DOHH2 (cell line): ENCODE results near the gene PLS3.

ENCODE experiments used
- H3F3A ChIP-seq: fragments of 200-600 bp; sonication (generic), shearing (Covaris generic); 2 replicates; pipeline ENCODE4 v1.6.0; 2016; ENCODE audit warnings: antibody characterized with exemption, mild to moderate bottlenecking; ENCODE audit not compliant: control insufficient read depth, insufficient read depth
- H3K27ac ChIP-seq: fragments of 200-600 bp; sonication (generic); 2 replicates; pipeline ENCODE4 v1.5.1; 2014; ENCODE audit warnings: low read depth, mild to moderate bottlenecking, low read length, moderate library complexity
- H3K27me3 ChIP-seq: fragments of 200-600 bp; sonication (generic); 2 replicates; pipeline ENCODE4 v1.6.1; 2014; ENCODE audit warnings: mild to moderate bottlenecking, low read length, mixed read lengths; ENCODE audit not compliant: control insufficient read depth
- H3K36me3 ChIP-seq: fragments of 200-600 bp; sonication (generic); 2 replicates; pipeline ENCODE4 v1.6.1; 2014; ENCODE audit warnings: mild to moderate bottlenecking, low read length, moderate library complexity, mixed read lengths; ENCODE audit not compliant: control insufficient read depth
- H3K4me1 ChIP-seq: fragments of 200-600 bp; sonication (generic); 2 replicates; pipeline ENCODE4 v1.6.1; 2014; ENCODE audit warnings: mild to moderate bottlenecking, low read length, mixed read lengths; ENCODE audit not compliant: control insufficient read depth
- H3K4me2 ChIP-seq: fragments of 200-600 bp; sonication (generic); 2 replicates; pipeline ENCODE4 v1.6.0; 2014; ENCODE audit warnings: mild to moderate bottlenecking, low read length, moderate library complexity
- H3K4me3 ChIP-seq: fragments of 200-600 bp; sonication (generic); 2 replicates; pipeline ENCODE4 v1.5.1; 2014; ENCODE audit warnings: mild to moderate bottlenecking, low read length, mixed read lengths
- H3K79me2 ChIP-seq: fragments of 200-600 bp; sonication (generic); 2 replicates; pipeline ENCODE4 v1.6.1; 2014; ENCODE audit warnings: mild to moderate bottlenecking, low read length, mixed read lengths; ENCODE audit not compliant: control insufficient read depth
- H3K9me2 ChIP-seq: fragments of 200-600 bp; sonication (generic); replicated peaks from 2 replicates; pipeline ENCODE4 v1.6.1; 2014; ENCODE audit warnings: mild to moderate bottlenecking, low read length, mixed read lengths; ENCODE audit not compliant: control insufficient read depth
- H3K9me3 ChIP-seq: fragments of 200-600 bp; sonication (generic); 2 replicates; pipeline ENCODE4 v1.6.1; 2014; ENCODE audit warnings: antibody characterized with exemption, low read length, mixed read lengths; ENCODE audit not compliant: control insufficient read depth, insufficient read depth
- H4K20me1 ChIP-seq: fragments of 200-600 bp; sonication (generic); 2 replicates; pipeline ENCODE4 v1.6.0; 2014; ENCODE audit warnings: low read depth, mild to moderate bottlenecking, antibody characterized with exemption, low read length, moderate library complexity; ENCODE audit not compliant: control insufficient read depth, insufficient read depth
- CTCF ChIP-seq: fragments of 200-600 bp; sonication (generic); IDR thresholded peaks from one replicate; pipeline ENCODE4 v1.5.1; 2014; ENCODE audit warnings: antibody characterized with exemption, mild to moderate bottlenecking, low read depth, low read length; ENCODE audit not compliant: poor library complexity, severe bottlenecking
- EZH2phosphoT487 ChIP-seq: fragments of 200-600 bp; sonication (generic); IDR thresholded peaks from 2 replicates; pipeline ENCODE4 v1.6.1; 2017; ENCODE audit warnings: borderline replicate concordance, mild to moderate bottlenecking, antibody characterized with exemption, low read length, moderate library complexity, mixed read lengths

The PLS3 gene

GRCh38 chrX:115522952-115523351, 38.0 kb upstream of the PLS3 start:
- H3K27ac ChIP-seq = no peak overlapping the region
- H3K9me2 ChIP-seq = no peaks in the 10 kb centered on the region
- H3K36me3 ChIP-seq = no peaks in the 10 kb centered on the region
- no peaks in the 10 kb centered on the region for H3K79me2 ChIP-seq
- no peaks in the 10 kb centered on the region for H3K27me3 ChIP-seq
- no peak for TF ChIP-seq EZH2phosphoT487
- no peak for TF ChIP-seq CTCF
- no peaks in the 10 kb centered on the region for H3K9me3 ChIP-seq
- H3K4me1 ChIP-seq = no peaks in the 10 kb centered on the region
- H3F3A ChIP-seq = no peaks in the 10 kb centered on the region
- no peak overlapping the region for H3K4me3 ChIP-seq
- H3K4me2 ChIP-seq = no peak overlapping the region
- no peaks in the 10 kb centered on the region for H4K20me1 ChIP-seq

- Histone ChIP-seq H3K27me3 (no peaks in the 10 kb centered on the region), H3K79me2 (no peaks in the 10 kb centered on the region), H3F3A (no peaks in the 10 kb centered on the region), H3K36me3 (no peaks in the 10 kb centered on the region), H3K4me1 (no peaks in the 10 kb centered on the region), H3K9me2 (no peaks in the 10 kb centered on the region), H4K20me1 (no peaks in the 10 kb centered on the region), H3K4me2 (no peak overlapping the region), H3K27ac (no peak overlapping the region), H3K4me3 (no peak overlapping the region), H3K9me3 (no peaks in the 10 kb centered on the region)
- no peak for TF ChIP-seq CTCF
- no peak for TF ChIP-seq EZH2phosphoT487
Observed at GRCh38 chrX:115525486-115525885, 35.5 kb upstream of the PLS3 start.

- TF ChIP-seq EZH2phosphoT487 (no peak), CTCF (no peak)
- no peaks in the 10 kb centered on the region for H3K36me3 ChIP-seq
- no peak overlapping the region for H3K4me3 ChIP-seq
- no peaks in the 10 kb centered on the region for H3K4me1 ChIP-seq
- no peaks in the 10 kb centered on the region for H3K79me2 ChIP-seq
- no peak overlapping the region for H3K27ac ChIP-seq
- no peaks in the 10 kb centered on the region for H3K9me3 ChIP-seq
- H3K27me3 ChIP-seq = no peaks in the 10 kb centered on the region
- H4K20me1 ChIP-seq = no peaks in the 10 kb centered on the region
- H3K9me2 ChIP-seq = no peaks in the 10 kb centered on the region
- no peaks in the 10 kb centered on the region for H3F3A ChIP-seq
- no peak overlapping the region for H3K4me2 ChIP-seq
Observed at GRCh38 chrX:115531818-115532403, 29.1 kb upstream of the PLS3 start.
